DOHH2 (cell line): ENCODE measurements around the gene NCOA5.

Experiments
- CTCF ChIP-seq: fragments of 200-600 bp; sonication (generic); IDR thresholded peaks from one replicate; pipeline ENCODE4 v1.5.1; 2014; ENCODE audit warnings: antibody characterized with exemption, mild to moderate bottlenecking, low read depth, low read length; ENCODE audit not compliant: poor library complexity, severe bottlenecking
- EZH2phosphoT487 ChIP-seq: fragments of 200-600 bp; sonication (generic); IDR thresholded peaks from 2 replicates; pipeline ENCODE4 v1.6.1; 2017; ENCODE audit warnings: borderline replicate concordance, mild to moderate bottlenecking, antibody characterized with exemption, low read length, moderate library complexity, mixed read lengths

GRCh38 chr20:46117704-46118467 lies 28.1 kb upstream of the NCOA5 start, which contains the start of gene CD40:
- TF ChIP-seq CTCF (no peak), EZH2phosphoT487 (no peak)
